Colonic mucosa (tissue), 4 donors: ENCODE measurements around the gene XCL1. TPM values are rescaled to one million over a fixed set of nuclear protein-coding genes. Genes with fewer than 3 reads are reported as not detected.

ENCODE experiments used
- DNase-seq: peaks from one replicate; pipeline ENCODE4 v3.0.0-alpha.2; 2020
- H3K27ac ChIP-seq: fragments of 200-600 bp; one replicate; pipeline ENCODE4 v1.8.0; 2021
- H3K27me3 ChIP-seq: fragments of 200-600 bp; one replicate; pipeline ENCODE4 v1.8.0; 2021
- H3K36me3 ChIP-seq: fragments of 200-600 bp; one replicate; pipeline ENCODE4 v1.8.0; 2021
- H3K4me1 ChIP-seq: fragments of 200-600 bp; one replicate; pipeline ENCODE4 v1.8.0; 2021; ENCODE audit warnings: mild to moderate bottlenecking
- H3K4me3 ChIP-seq: fragments of 200-600 bp; one replicate; pipeline ENCODE4 v1.8.0; 2021
- H3K9ac ChIP-seq, 2 donors: one replicate each; pipeline ENCODE4 v1.7.0; 2013; ENCODE audit warnings: control low read depth in 2 of 2, low read depth in 2 of 2, low read length in 2 of 2
- H3K9me3 ChIP-seq: fragments of 200-600 bp; one replicate; pipeline ENCODE4 v1.8.0; 2021
- CTCF ChIP-seq: fragments of 200-600 bp; IDR thresholded peaks from one replicate; pipeline ENCODE4 v1.8.0; 2022; ENCODE audit warnings: antibody characterized with exemption, mild to moderate bottlenecking
- intact Hi-C: fragments of 100-400 bp; cut with DNase I; formaldehyde crosslinking; loops from one replicate; pipeline ENCODE4 v1.14.1; 2022
- total RNA-seq, 2 donors: library from RNA; stranded (reverse); fragmentation: NEBNext Ultra II Directional in 1 of 2; extraction: Animal tissue kit (Norgen Biotek cat#: 25700) in 1 of 2; gene quantifications; one replicate each; pipeline ENCODE4 v1.2.1, GENCODE V29; 2021
- donor health status: healthy.
- donor health status: DM: no; HTN: no; CAD: no.
- donor health status: DM: no; HTN: no; CAD: no.

Gene XCL1
- total RNA-seq, 2 donors from 2014 or later = 0.17 TPM; not detected in 1

GRCh38 chr1:168608796-168609715, 32.7 kb downstream of the XCL1 start:
- intact Hi-C loops = loop anchor here (10.0 kb wide), 1 partner anchor 936 kb away; no protein-coding TSS in a partner anchor
- no peak for DNase-seq
- H3K4me1 ChIP-seq = no peaks in the 10 kb centered on the region
- no peaks in the 10 kb centered on the region for H3K9me3 ChIP-seq
- no peak overlapping the region for H3K4me3 ChIP-seq
- TF ChIP-seq CTCF = no peak
- no peak overlapping the region for H3K9ac ChIP-seq
- H3K27ac ChIP-seq = no peak overlapping the region
- no peaks in the 10 kb centered on the region for H3K36me3 ChIP-seq
- no peaks in the 10 kb centered on the region for H3K27me3 ChIP-seq

GRCh38 chr1:168609741-168610510, 33.5 kb downstream of the XCL1 start:
- no peak for DNase-seq
- Histone ChIP-seq H3K27me3 (no peaks in the 10 kb centered on the region), H3K9me3 (no peaks in the 10 kb centered on the region), H3K4me3 (no peak overlapping the region), H3K27ac (no peak overlapping the region), H3K9ac (no peak overlapping the region), H3K4me1 (no peaks in the 10 kb centered on the region), H3K36me3 (no peaks in the 10 kb centered on the region)
- TF ChIP-seq CTCF = no peak
- intact Hi-C loops = loop anchor here (10.0 kb wide), 2 partner anchors 525 to 935 kb away; no protein-coding TSS in a partner anchor

DNA sequence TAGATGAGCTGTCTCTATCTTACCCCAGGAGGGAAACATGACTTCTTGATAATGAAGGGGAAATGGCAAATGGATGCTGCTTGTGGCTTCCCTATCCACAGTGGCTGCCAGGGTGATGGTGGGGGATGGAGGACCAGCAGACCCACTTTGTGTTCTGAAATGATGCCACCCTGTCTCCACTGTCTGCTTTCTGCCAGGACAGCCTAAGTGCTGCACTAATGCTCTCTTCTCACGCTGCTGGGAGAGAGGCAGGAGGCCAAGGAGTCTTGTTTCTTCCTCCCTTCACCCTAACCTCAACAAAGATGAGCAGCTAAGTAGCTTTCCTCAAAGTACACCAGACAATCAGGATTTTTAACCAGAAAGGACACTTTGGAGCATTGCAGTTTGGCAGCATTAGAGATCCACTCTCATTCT, 36.6 kb downstream of the XCL1 start:
- Histone ChIP-seq H3K27me3 (no peaks in the 10 kb centered on the region), H3K9me3 (no peaks in the 10 kb centered on the region), H3K27ac (no peak overlapping the region), H3K9ac (no peak overlapping the region), H3K4me1 (no peaks in the 10 kb centered on the region), H3K4me3 (no peak overlapping the region), H3K36me3 (no peaks in the 10 kb centered on the region)
- intact Hi-C loops = loop anchor here (10.0 kb wide), 1 partner anchor 522 kb away; no protein-coding TSS in a partner anchor
- no peak for TF ChIP-seq CTCF
- no peak for DNase-seq

GRCh38 chr1:168613691-168614231, 37.4 kb downstream of the XCL1 start:
- no peaks in the 10 kb centered on the region for H3K27me3 ChIP-seq
- no peaks in the 10 kb centered on the region for H3K4me1 ChIP-seq
- intact Hi-C loops = loop anchor here (10.0 kb wide), 1 partner anchor 521 kb away; no protein-coding TSS in a partner anchor
- H3K9me3 ChIP-seq = no peaks in the 10 kb centered on the region
- no peaks in the 10 kb centered on the region for H3K36me3 ChIP-seq
- no peak overlapping the region for H3K4me3 ChIP-seq
- TF ChIP-seq CTCF = no peak
- no peak overlapping the region for H3K27ac ChIP-seq
- DNase-seq = no peak
- no peak overlapping the region for H3K9ac ChIP-seq

GRCh38 chr1:168614235-168614634, 37.8 kb downstream of the XCL1 start:
- H3K36me3 ChIP-seq = no peaks in the 10 kb centered on the region
- DNase-seq = no peak
- no peak overlapping the region for H3K9ac ChIP-seq
- no peak overlapping the region for H3K27ac ChIP-seq
- TF ChIP-seq CTCF = no peak
- no peaks in the 10 kb centered on the region for H3K4me1 ChIP-seq
- no peak overlapping the region for H3K4me3 ChIP-seq
- no peaks in the 10 kb centered on the region for H3K27me3 ChIP-seq
- intact Hi-C loops = loop anchor here (10.0 kb wide), 1 partner anchor 521 kb away; no protein-coding TSS in a partner anchor
- H3K9me3 ChIP-seq = no peaks in the 10 kb centered on the region
